CD4-positive, alpha-beta T cell treated with Interleukin-6 at 100 ng/mL for 8 hours (primary cell): ENCODE results near the gene PRKCE.

Experiments
- DNase-seq: peaks from one replicate; pipeline ENCODE4 v3.0.0-alpha.2; 2020; ENCODE audit warnings: mixed read lengths, low spot score

Gene PRKCE

DNA sequence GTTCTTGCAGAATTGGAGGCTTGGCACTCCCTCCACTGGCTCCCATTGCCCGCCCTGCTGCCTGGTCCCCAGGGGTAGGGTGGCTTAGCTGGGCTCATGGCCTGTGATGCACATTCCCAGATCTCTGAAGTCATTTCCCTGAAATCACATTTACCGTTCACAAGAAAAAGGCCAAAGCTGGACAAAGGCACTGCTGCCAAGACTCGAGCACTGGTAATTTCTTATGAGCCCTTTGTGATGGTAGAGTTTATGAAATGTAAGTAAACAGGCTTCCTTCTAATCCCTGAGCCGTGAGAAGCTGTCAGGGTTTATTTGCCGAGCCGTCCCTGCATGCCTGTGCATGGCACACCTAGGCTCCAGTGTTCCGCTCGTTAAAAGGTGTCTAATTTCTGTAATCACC, 398.6 kb downstream of the PRKCE start:
- DNase-seq, result no peak

DNA sequence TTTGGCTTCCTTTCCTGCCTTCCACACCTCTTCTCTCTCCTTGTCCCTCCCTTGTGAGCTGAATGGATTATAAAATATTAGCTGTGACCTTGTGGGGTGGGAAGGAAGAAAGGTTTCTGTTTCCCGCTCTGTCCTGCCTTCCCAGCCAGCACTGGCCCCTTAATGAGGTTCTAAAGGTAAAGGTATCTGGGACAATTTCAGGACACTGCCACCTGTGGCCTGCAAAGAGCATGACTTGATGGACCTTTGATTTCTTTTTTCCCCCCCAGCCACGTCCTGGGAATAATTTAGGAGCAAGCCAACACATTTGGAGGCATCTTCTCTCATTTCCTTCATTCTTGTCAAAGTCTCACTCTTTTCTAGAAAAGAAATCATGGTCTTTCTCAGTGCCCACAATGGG, 399.0 kb downstream of the PRKCE start:
- no peak for DNase-seq

GRCh38 chr2:46051085-46051484, 399.6 kb downstream of the PRKCE start:
- no peak for DNase-seq

- no peak for DNase-seq
Observed at GRCh38 chr2:46053564-46053963, 402.1 kb downstream of the PRKCE start.

DNA sequence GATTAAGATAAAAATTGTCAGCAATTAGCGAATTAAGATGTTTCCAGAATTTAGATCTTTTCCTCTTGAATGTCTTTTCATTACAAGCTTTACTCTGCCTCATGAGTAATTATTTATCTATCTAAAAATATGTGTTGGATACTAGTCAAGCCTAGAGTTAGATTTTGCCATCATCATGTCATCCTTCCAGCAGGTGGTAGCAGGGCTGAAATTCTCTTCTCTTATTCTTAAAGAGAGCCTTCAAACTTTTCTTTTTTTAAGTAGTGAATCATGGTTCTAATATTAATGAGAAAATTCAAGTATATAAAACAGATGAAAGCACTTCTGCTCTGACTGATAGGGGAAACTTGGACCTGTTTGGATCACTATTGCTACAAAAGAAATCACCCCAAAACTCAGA, 405.1 kb downstream of the PRKCE start:
- DNase-seq, result no peak

DNA sequence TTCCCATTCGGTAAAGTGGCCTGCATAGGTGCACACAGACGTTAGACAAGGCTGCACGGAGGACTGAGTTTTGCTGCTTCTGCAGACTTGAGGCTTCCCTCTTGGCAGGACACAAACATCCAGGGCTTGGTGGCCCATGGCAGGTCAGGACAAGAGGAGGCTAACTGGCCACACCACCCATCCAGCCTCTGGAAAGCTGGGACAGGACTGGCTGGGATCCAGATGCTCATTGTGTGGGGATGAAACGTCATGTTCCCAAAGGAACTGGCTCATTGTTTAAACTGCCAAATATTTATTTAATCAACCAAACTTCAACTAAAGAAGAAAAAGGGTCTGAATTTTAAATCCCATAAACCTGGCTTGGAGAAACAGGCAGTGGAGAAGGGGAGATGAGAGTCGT, 406.7 kb downstream of the PRKCE start:
- DNase-seq, result no peak

GRCh38 chr2:46062637-46063412, 411.4 kb downstream of the PRKCE start:
- peak; percentile 50 for DNase-seq

- no peak for DNase-seq
Observed at GRCh38 chr2:46064396-46064795, 412.9 kb downstream of the PRKCE start.

GRCh38 chr2:46065152-46065551, 413.7 kb downstream of the PRKCE start:
- no peak for DNase-seq

GRCh38 chr2:46066116-46066515, 414.6 kb downstream of the PRKCE start:
- DNase-seq, result no peak

DNA sequence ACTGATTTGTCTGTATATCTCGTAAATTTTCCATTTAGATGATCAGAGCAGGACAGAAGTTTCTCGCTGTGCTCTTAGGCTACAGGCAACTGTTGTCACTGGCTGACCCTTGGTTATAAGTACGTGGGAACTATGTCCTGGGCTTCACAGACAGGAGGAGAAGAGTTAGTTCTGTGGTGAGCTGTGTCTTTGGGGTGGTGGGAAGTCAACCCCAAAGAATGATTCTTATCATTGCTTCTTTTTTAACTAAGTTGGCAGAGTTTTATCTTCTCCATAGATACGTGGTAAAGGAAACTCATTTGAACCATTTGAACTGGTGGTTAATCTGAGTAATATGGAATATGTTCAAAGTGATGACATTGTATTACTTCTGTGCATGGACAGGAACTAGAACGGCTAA, 415.1 kb downstream of the PRKCE start:
- DNase-seq, result no peak

DNA sequence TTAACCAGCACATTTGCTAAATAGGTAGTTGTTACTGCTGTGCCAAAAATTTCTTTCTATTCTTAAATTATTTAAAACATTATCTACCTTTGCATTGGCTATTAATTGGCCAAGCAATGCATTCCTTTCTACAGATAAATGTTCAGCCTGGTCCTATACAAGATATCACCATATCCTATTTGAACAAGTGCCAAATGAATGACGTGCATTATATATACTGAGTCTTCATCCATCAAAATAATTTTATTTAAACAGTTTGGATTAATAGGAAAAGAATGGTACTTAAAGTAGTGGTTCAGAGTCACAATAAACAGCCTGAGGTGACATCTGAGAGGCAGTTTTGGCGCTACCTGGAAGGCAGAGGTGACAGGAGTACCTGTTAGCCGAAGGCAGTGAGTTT, 415.6 kb downstream of the PRKCE start:
- no peak for DNase-seq

DNA sequence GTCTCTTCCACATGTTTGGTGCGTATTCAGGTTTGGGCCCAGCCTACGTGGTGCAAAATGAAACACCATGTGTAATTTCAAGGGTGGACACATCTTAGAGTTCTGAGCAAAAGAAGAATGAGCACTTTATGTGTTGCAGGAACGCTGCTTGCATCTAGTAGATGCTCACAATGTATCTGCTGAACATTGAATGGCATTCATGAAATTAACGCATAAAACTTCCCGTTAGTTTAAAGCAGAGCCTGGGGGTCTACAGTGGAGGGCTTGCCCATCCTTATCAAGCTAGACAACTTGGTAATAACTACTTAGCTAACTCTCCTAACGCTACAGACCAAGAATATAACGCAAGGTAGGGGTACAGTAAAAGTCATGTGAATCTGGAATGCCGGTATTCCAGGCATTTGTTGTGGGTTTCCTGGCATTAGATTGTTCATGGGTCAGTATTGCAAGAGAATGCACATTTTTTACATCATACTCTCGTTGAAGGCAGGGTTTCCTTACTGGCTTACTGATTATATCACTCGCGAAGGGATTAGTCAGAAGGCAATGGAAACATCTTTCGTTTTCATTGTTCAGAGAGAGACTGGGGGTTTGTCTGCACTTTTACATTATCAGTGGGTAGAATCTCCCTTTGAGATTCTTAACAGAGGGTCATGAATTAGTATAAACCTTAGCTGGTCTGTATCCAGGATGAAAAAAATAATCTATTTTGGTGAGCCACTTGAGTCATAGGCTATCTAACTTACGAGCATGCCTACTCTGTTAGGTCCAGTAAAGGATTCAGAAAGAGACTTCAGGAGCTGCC, 416.2 kb downstream of the PRKCE start:
- DNase-seq, result no peak

GRCh38 chr2:46068636-46069035, 417.2 kb downstream of the PRKCE start:
- no peak for DNase-seq

- no peak for DNase-seq
Observed at GRCh38 chr2:46071074-46071473, 419.6 kb downstream of the PRKCE start.

GRCh38 chr2:46072101-46072820, 420.8 kb downstream of the PRKCE start:
- DNase-seq, result no peak

GRCh38 chr2:46073540-46074046, 422.1 kb downstream of the PRKCE start:
- no peak for DNase-seq

DNA sequence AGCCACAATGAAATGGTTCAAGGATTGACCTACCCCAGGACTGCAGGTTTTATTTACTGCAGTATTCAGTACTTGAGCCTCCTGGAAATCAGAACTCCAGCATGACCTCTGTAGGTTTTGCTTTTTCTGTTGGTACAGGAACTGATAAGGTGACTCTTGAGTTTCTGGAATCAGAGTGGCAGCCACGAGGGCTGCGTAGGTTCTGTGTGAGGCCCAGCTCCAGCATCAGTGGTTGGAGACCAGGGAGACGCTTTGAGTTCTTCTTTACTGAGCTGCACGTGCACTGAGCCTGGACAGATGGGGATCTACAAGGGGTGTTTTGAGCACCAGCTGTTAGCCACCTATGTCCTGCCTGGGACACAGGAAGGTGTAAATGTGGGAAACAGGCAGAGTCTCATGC, 423.0 kb downstream of the PRKCE start:
- DNase-seq, result no peak

GRCh38 chr2:46075848-46076247, 424.4 kb downstream of the PRKCE start:
- no peak for DNase-seq

DNA sequence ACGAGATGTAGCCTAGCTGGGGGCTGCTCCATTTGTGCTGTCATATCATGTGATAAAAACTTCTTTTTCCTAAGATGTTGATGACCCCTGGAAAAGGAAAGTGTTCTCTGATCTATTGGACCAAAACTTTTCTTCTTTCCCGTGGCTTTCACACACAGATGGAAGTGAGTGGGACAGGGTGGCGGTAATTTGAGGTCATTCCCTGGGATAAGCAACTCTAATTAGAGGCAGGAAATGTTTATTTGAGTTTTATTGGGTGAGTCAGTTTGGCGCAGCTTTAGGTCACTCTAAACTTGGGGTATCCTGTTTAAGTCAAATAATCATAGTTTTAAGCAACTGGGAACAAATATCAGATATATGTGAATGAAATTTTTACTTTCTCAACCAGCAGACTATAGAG, 424.8 kb downstream of the PRKCE start:
- DNase-seq, result no peak

- no peak for DNase-seq
Observed at GRCh38 chr2:46076875-46077274, 425.4 kb downstream of the PRKCE start.

- no peak for DNase-seq
Observed at GRCh38 chr2:46077522-46078107, 426.1 kb downstream of the PRKCE start.
